H9 (cell line): ENCODE data around the gene FAM47A. TPM values are rescaled to one million over a fixed set of nuclear protein-coding genes. Genes with fewer than 3 reads are reported as not detected.

Source experiments
- DNase-seq: peaks from one replicate; pipeline ENCODE4 v3.0.0-alpha.2; 2017
- H2AFZ ChIP-seq: one replicate; pipeline ENCODE4 v1.6.1; 2013; ENCODE audit warnings: mild to moderate bottlenecking, low read length, control low read depth, moderate library complexity
- H2AK5ac ChIP-seq: 2 replicates; pipeline ENCODE4 v1.6.1; 2013; ENCODE audit warnings: low read length, control low read depth, mixed read lengths; ENCODE audit not compliant: insufficient read length
- H2BK120ac ChIP-seq: one replicate; pipeline ENCODE4 v1.6.1; 2013; ENCODE audit warnings: low read depth, mild to moderate bottlenecking, low read length, control low read depth, inconsistent platforms; ENCODE audit not compliant: poor library complexity, severe bottlenecking
- H2BK12ac ChIP-seq: 2 replicates; pipeline ENCODE4 v1.6.1; 2013; ENCODE audit warnings: low read length, control low read depth, mixed read lengths, low read depth; ENCODE audit not compliant: insufficient read length
- H2BK15ac ChIP-seq: 2 replicates; pipeline ENCODE4 v1.6.1; 2013; ENCODE audit warnings: low read depth, low read length, control low read depth
- H2BK20ac ChIP-seq: one replicate; pipeline ENCODE4 v1.6.1; 2013; ENCODE audit warnings: low read depth, mild to moderate bottlenecking, low read length, control low read depth, inconsistent platforms; ENCODE audit not compliant: poor library complexity, severe bottlenecking
- H2BK5ac ChIP-seq: 2 replicates; pipeline ENCODE4 v1.6.1; 2013; ENCODE audit warnings: low read length, control low read depth, mixed read lengths; ENCODE audit not compliant: insufficient read length
- H3K14ac ChIP-seq: 2 replicates; pipeline ENCODE4 v1.6.1; 2013; ENCODE audit warnings: low read length, control low read depth; ENCODE audit not compliant: insufficient read depth
- H3K18ac ChIP-seq: 2 replicates; pipeline ENCODE4 v1.6.1; 2013; ENCODE audit warnings: low read depth, mild to moderate bottlenecking, mixed read lengths, low read length, control low read depth; ENCODE audit not compliant: insufficient read length
- H3K23ac ChIP-seq: 2 replicates; pipeline ENCODE4 v1.6.1; 2013; ENCODE audit warnings: low read length, control low read depth, mixed read lengths, low read depth; ENCODE audit not compliant: insufficient read length
- H3K23me2 ChIP-seq: 2 replicates; pipeline ENCODE4 v1.6.1; 2013; ENCODE audit warnings: low read depth, mild to moderate bottlenecking, mixed read lengths, low read length, control low read depth; ENCODE audit not compliant: insufficient read length, poor library complexity, severe bottlenecking
- H3K27ac ChIP-seq: 2 replicates; pipeline ENCODE4 v1.5.1; 2013; ENCODE audit warnings: low read length, control low read depth, mixed read lengths, low read depth; ENCODE audit not compliant: insufficient read length
- H3K27me3 ChIP-seq: 2 replicates; pipeline ENCODE4 v1.6.1; 2013; ENCODE audit warnings: low read length, control low read depth, inconsistent platforms; ENCODE audit not compliant: insufficient read depth
- H3K4ac ChIP-seq: 2 replicates; pipeline ENCODE4 v1.6.1; 2013; ENCODE audit warnings: low read depth, mild to moderate bottlenecking, control low read depth, inconsistent platforms, low read length, moderate library complexity
- H3K4me1 ChIP-seq: 2 replicates; pipeline ENCODE4 v1.6.1; 2013; ENCODE audit warnings: low read length, control low read depth, inconsistent platforms; ENCODE audit not compliant: insufficient read depth
- H3K4me2 ChIP-seq: 2 replicates; pipeline ENCODE4 v1.6.1; 2013; ENCODE audit warnings: low read length, control low read depth, mixed read lengths; ENCODE audit not compliant: insufficient read length, insufficient read depth
- H3K56ac ChIP-seq: 2 replicates; pipeline ENCODE4 v1.6.1; 2013; ENCODE audit warnings: low read depth, mild to moderate bottlenecking, mixed read lengths, low read length, control low read depth; ENCODE audit not compliant: insufficient read length
- H3K79me1 ChIP-seq: 2 replicates; pipeline ENCODE4 v1.6.1; 2013; ENCODE audit warnings: low read depth, mild to moderate bottlenecking, moderate library complexity, low read length, control low read depth, inconsistent platforms; ENCODE audit not compliant: insufficient read depth, poor library complexity, severe bottlenecking
- H3K79me2 ChIP-seq: 2 replicates; pipeline ENCODE4 v1.6.1; 2013; ENCODE audit warnings: low read length, control low read depth, inconsistent platforms; ENCODE audit not compliant: insufficient read depth
- H3K9ac ChIP-seq: 2 replicates; pipeline ENCODE4 v1.6.1; 2013; ENCODE audit warnings: low read length, control low read depth, mixed read lengths; ENCODE audit not compliant: insufficient read length; ENCODE audit errors: extremely low read depth
- H3K9me3 ChIP-seq: one replicate; pipeline ENCODE4 v1.6.1; 2013; ENCODE audit warnings: low read depth, low read length, inconsistent platforms; ENCODE audit not compliant: control insufficient read depth
- H3T11ph ChIP-seq: one replicate; pipeline ENCODE4 v1.6.1; 2013; ENCODE audit warnings: mild to moderate bottlenecking, low read length, control low read depth, inconsistent platforms
- H4K20me1 ChIP-seq: one replicate; pipeline ENCODE4 v1.6.1; 2013; ENCODE audit not compliant: control insufficient read depth, insufficient read length, insufficient read depth
- H4K5ac ChIP-seq: 2 replicates; pipeline ENCODE4 v1.6.1; 2013; ENCODE audit warnings: low read depth, mild to moderate bottlenecking, mixed read lengths, low read length, control low read depth; ENCODE audit not compliant: insufficient read length
- H4K8ac ChIP-seq: replicated peaks from 2 replicates; pipeline ENCODE4 v1.6.1; 2013; ENCODE audit warnings: low read length, control low read depth, mixed read lengths, low read depth; ENCODE audit not compliant: insufficient read length
- H4K91ac ChIP-seq: 2 replicates; pipeline ENCODE4 v1.6.1; 2013; ENCODE audit warnings: low read depth, mild to moderate bottlenecking, moderate library complexity, mixed read lengths, low read length, control low read depth; ENCODE audit not compliant: insufficient read length
- H3K27ac Mint-ChIP-seq, 3 experiments: 2 replicates in 2 of 3; 3 replicates in 1 of 3; pipeline ENCODE4 v1.8.0; 2020 to 2021; ENCODE audit warnings: mixed read lengths in 3 of 3, mild to moderate bottlenecking in 1 of 3, moderate library complexity in 1 of 3
- H3K27me3 Mint-ChIP-seq: 2 replicates; pipeline ENCODE4 v1.8.0; 2021; ENCODE audit warnings: low read depth, mild to moderate bottlenecking, moderate library complexity, mixed read lengths
- H3K36me3 Mint-ChIP-seq, 3 experiments: 2 replicates in 2 of 3; 3 replicates in 1 of 3; pipeline ENCODE4 v1.8.0; 2020 to 2021; ENCODE audit warnings: low read depth in 3 of 3, mixed read lengths in 3 of 3; ENCODE audit not compliant: insufficient read depth in 1 of 3
- H3K4me1 Mint-ChIP-seq, 2 experiments: 2 replicates each; pipeline ENCODE4 v1.8.0; 2020; ENCODE audit warnings: mixed read lengths in 2 of 2
- H3K4me3 Mint-ChIP-seq, 2 experiments: 2 replicates in 1 of 2; 3 replicates in 1 of 2; pipeline ENCODE4 v1.8.0; 2020 to 2021; ENCODE audit warnings: mild to moderate bottlenecking in 2 of 2, mixed read lengths in 2 of 2, moderate library complexity in 1 of 2
- H3K9me3 Mint-ChIP-seq, 2 experiments: 2 replicates in 1 of 2; 3 replicates in 1 of 2; pipeline ENCODE4 v1.8.0; 2020; ENCODE audit warnings: mild to moderate bottlenecking in 2 of 2, mixed read lengths in 2 of 2, moderate library complexity in 1 of 2
- WGBS: extraction: QIAGEN DNeasy Blood & Tissue Kit; methylation state at CpG from one replicate; pipeline ENCODE4 v1.1.7; 2013; ENCODE audit warnings: missing lambda C conversion rate, low lambda C conversion rate, mixed read lengths; ENCODE audit not compliant: insufficient read length; ENCODE audit errors: extremely low coverage; 5-methylcytosine and 5-hydroxymethylcytosine counted together
- total RNA-seq: library from RNA; stranded (reverse); gene quantifications from 2 replicates; pipeline ENCODE4 v1.2.1, GENCODE V29; 2021
- TF ChIP-seq, protein P1 (sequence below): fragments of 200-600 bp; sonication (generic); conservative IDR thresholded peaks from 3 replicates; pipeline ENCODE4 v1.8.0; 2021; ENCODE audit warnings: antibody characterized with exemption, mild to moderate bottlenecking

FAM47A gene
- total RNA-seq, 1 experiment from 2014 or later: not detected

DNA sequence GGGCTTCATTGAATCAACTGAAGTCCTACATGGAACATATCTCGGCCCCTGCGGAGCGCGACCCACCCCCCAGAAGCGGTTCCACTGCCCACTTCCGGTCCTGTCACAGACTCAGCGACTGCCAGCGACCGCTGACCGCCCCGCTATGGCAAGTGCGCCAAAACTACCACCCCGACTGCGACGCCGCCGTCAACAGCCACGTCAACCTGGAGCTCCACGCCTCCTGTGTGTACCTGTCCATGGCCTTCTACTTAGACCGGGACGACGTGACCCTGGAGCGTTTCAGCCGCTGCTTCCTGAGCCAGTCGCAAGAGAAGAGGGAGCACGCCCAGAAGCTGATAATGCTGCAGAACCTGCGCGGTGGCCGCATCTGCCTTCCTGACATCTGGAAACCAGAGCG lies 14.8 kb upstream of the FAM47A start:
- Histone ChIP-seq H3K14ac (no peak overlapping the region), H3K18ac (no peak overlapping the region), H2BK120ac (no peak overlapping the region), H4K20me1 (no peaks in the 10 kb centered on the region), H3K23me2 (no peaks in the 10 kb centered on the region), H2BK12ac (no peak overlapping the region), H4K91ac (no peak overlapping the region), H3K27me3 (no peaks in the 10 kb centered on the region), H2BK5ac (no peak overlapping the region), H3K56ac (no peak overlapping the region), H3K4ac (no peak overlapping the region), H3K27ac (no peak overlapping the region), H3K4me2 (no peak overlapping the region), H2BK20ac (no peak overlapping the region), H3K79me2 (no peaks in the 10 kb centered on the region), H3K79me1 (no peaks in the 10 kb centered on the region), H3K4me1 (no peaks in the 10 kb centered on the region), H3K23ac (no peak overlapping the region), H3K9ac (no peak overlapping the region), H4K8ac (no peak overlapping the region), H2AK5ac (no peak overlapping the region), H3K9me3 (no peaks in the 10 kb centered on the region), H4K5ac (no peak overlapping the region), H2BK15ac (no peak overlapping the region), H2AFZ (no peak overlapping the region), H3T11ph (no peak overlapping the region)
- Mint-ChIP-seq H3K36me3 (no peaks in the 10 kb centered on the region; a peak in 3 of 7 replicates), H3K4me1 (0 out of 4 replicates have a peak, but pooled peaks cover 0 to 2% of the 10 kb centered on the region in 2 experiments), H3K4me3 (no peak overlapping the region), H3K9me3 (peaks cover 3 to 44% of the 10 kb centered on the region in 2 experiments; a peak in 4 of 5 replicates), H3K27me3 (no peaks in the 10 kb centered on the region; the same call in 1 of the 2 replicates), H3K27ac (no peak overlapping the region; a peak in 1 of 7 replicates)
- no CpG with 5 or more reads among the region's 30 CpGs for WGBS
- no peak for DNase-seq
- TF ChIP-seq, protein P1, sequence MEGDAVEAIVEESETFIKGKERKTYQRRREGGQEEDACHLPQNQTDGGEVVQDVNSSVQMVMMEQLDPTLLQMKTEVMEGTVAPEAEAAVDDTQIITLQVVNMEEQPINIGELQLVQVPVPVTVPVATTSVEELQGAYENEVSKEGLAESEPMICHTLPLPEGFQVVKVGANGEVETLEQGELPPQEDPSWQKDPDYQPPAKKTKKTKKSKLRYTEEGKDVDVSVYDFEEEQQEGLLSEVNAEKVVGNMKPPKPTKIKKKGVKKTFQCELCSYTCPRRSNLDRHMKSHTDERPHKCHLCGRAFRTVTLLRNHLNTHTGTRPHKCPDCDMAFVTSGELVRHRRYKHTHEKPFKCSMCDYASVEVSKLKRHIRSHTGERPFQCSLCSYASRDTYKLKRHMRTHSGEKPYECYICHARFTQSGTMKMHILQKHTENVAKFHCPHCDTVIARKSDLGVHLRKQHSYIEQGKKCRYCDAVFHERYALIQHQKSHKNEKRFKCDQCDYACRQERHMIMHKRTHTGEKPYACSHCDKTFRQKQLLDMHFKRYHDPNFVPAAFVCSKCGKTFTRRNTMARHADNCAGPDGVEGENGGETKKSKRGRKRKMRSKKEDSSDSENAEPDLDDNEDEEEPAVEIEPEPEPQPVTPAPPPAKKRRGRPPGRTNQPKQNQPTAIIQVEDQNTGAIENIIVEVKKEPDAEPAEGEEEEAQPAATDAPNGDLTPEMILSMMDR: no peak
